Fibroblast of lung (primary cell): ENCODE measurements around the gene TMEM184A. TPM values are rescaled to one million over a fixed set of nuclear protein-coding genes. Genes with fewer than 3 reads are reported as not detected.

Source experiments
- DNase-seq, 2 donors: peaks; one replicate each; pipeline versions ENCODE4 v3.0.0 to v3.0.0-alpha.2; 2010; ENCODE audit warnings: low read depth in 2 of 2
- H2AFZ ChIP-seq: 2 replicates; pipeline ENCODE4 v1.5.1; 2012; ENCODE audit warnings: low read length, control low read depth, inconsistent platforms
- H3K27ac ChIP-seq: 2 replicates; pipeline ENCODE4 v1.5.1; 2011; ENCODE audit warnings: low read length, control low read depth; ENCODE audit not compliant: insufficient read depth
- H3K27me3 ChIP-seq: 2 replicates; pipeline ENCODE4 v1.5.1; 2011; ENCODE audit warnings: mild to moderate bottlenecking, low read length; ENCODE audit not compliant: control insufficient read depth, insufficient read depth
- H3K36me3 ChIP-seq: 2 replicates; pipeline ENCODE4 v1.5.1; 2011; ENCODE audit warnings: low read length; ENCODE audit not compliant: control insufficient read depth, insufficient read depth
- H3K4me1 ChIP-seq: 2 replicates; pipeline ENCODE4 v1.5.1; 2011; ENCODE audit warnings: low read length; ENCODE audit not compliant: control insufficient read depth, insufficient read depth; ENCODE audit errors: extremely low read depth
- H3K4me2 ChIP-seq: 2 replicates; pipeline ENCODE4 v1.5.1; 2011; ENCODE audit warnings: low read length, control low read depth; ENCODE audit not compliant: insufficient read depth; ENCODE audit errors: extremely low read depth
- H3K4me3 ChIP-seq, 4 experiments: fragments of 200-600 bp in 1 of 4; sonication (generic) in 1 of 4; replicated peaks in 1 of 4; 2 replicates each; pipeline ENCODE4 v1.5.1; 2011 to 2016; ENCODE audit warnings: low read length in 4 of 4, low read depth in 3 of 4, mild to moderate bottlenecking in 3 of 4, control low read depth in 2 of 4, inconsistent platforms in 1 of 4, mixed read lengths in 1 of 4; ENCODE audit not compliant: insufficient read depth in 1 of 4; ENCODE audit errors: control extremely low read depth in 1 of 4
- H3K79me2 ChIP-seq: 2 replicates; pipeline ENCODE4 v1.5.1; 2012; ENCODE audit warnings: mild to moderate bottlenecking, low read length, inconsistent platforms; ENCODE audit not compliant: control insufficient read depth, insufficient read depth
- H3K9ac ChIP-seq: 2 replicates; pipeline ENCODE4 v1.5.1; 2011; ENCODE audit warnings: mild to moderate bottlenecking, low read length, control low read depth; ENCODE audit not compliant: insufficient read depth
- H3K9me3 ChIP-seq: 2 replicates; pipeline ENCODE4 v1.5.1; 2012; ENCODE audit warnings: low read depth, low read length; ENCODE audit not compliant: control insufficient read depth, insufficient read depth
- H4K20me1 ChIP-seq: 2 replicates; pipeline ENCODE4 v1.5.1; 2011; ENCODE audit warnings: low read length; ENCODE audit not compliant: control insufficient read depth, insufficient read depth; ENCODE audit errors: extremely low read depth
- CTCF ChIP-seq, 2 donors: IDR thresholded peaks in 1 of 2; conservative IDR thresholded peaks in 1 of 2; 1 replicate in 1 of 2; 2 replicates in 1 of 2; pipeline ENCODE4 v1.5.1; 2011 to 2012; ENCODE audit warnings: low read length in 2 of 2, control low read depth in 1 of 2, inconsistent platforms in 1 of 2, low read depth in 1 of 2, mild to moderate bottlenecking in 1 of 2
- EZH2 ChIP-seq: IDR thresholded peaks from 2 replicates; pipeline ENCODE4 v1.5.1; 2012; ENCODE audit warnings: low read length, control low read depth, mild to moderate bottlenecking; ENCODE audit errors: missing control alignments
- polyA plus RNA-seq, 2 donors: library from polyadenylated mRNA; depleted of rRNA in 1 of 2; stranded (reverse) in 1 of 2; unstranded in 1 of 2; fragments of >200 nt; gene quantifications; 2 replicates each; pipeline ENCODE4 v1.2.1, GENCODE V29; 2011 to 2012; ENCODE audit warnings: missing spikeins in 1 of 2
- total RNA-seq: library from RNA; depleted of rRNA; stranded (reverse); fragments of >200 nt; gene quantifications from 2 replicates; pipeline ENCODE4 v1.2.1, GENCODE V29; 2014

TMEM184A gene
- total and polyA plus RNA-seq, 2 donors (not counting 1 experiment from before 2014, with no cell fraction given): under 0.01 to 0.05 TPM

GRCh38 chr7:1512781-1513656, 43.0 kb downstream of the TMEM184A start:
- DNase-seq: peak; percentile 40 to 85
- Histone ChIP-seq H2AFZ (no peak overlapping the region), H3K9ac (peak overlapping the region; percentile 30), H3K4me2 (peak overlapping the region; percentile 35), H3K36me3 (no peaks in the 10 kb centered on the region), H3K4me1 (peaks cover 5% of the 10 kb centered on the region), H3K27me3 (no peaks in the 10 kb centered on the region), H4K20me1 (no peaks in the 10 kb centered on the region), H3K4me3 (no peak overlapping the region), H3K79me2 (no peaks in the 10 kb centered on the region), H3K9me3 (no peaks in the 10 kb centered on the region), H3K27ac (peak overlapping the region; percentile 16)
- TF ChIP-seq CTCF (conservative IDR thresholded peaks at IDR 0.05 in 1 of 2, IDR thresholded peaks at IDR 0.05 in 1 of 2; ENCODE audit: low read depth in 1 of 2, low read length in 2 of 2) (no peak), EZH2 (no peak)

GRCh38 chr7:1511444-1512422, 44.3 kb downstream of the TMEM184A start:
- Histone ChIP-seq H2AFZ (no peak overlapping the region), H4K20me1 (no peaks in the 10 kb centered on the region), H3K36me3 (no peaks in the 10 kb centered on the region), H3K4me3 (no peak overlapping the region), H3K27me3 (no peaks in the 10 kb centered on the region), H3K9me3 (no peaks in the 10 kb centered on the region), H3K27ac (no peak overlapping the region), H3K9ac (no peak overlapping the region), H3K79me2 (no peaks in the 10 kb centered on the region), H3K4me1 (peaks cover 5% of the 10 kb centered on the region), H3K4me2 (no peak overlapping the region)
- TF ChIP-seq CTCF (conservative IDR thresholded peaks at IDR 0.05 in 1 of 2, IDR thresholded peaks at IDR 0.05 in 1 of 2; ENCODE audit: low read depth in 1 of 2, low read length in 2 of 2): no peak
- DNase-seq: no peak

- TF ChIP-seq CTCF (conservative IDR thresholded peaks at IDR 0.05 in 1 of 2, IDR thresholded peaks at IDR 0.05 in 1 of 2; ENCODE audit: low read depth in 1 of 2, low read length in 2 of 2) (no peak), EZH2 (no peak)
- no peaks in the 10 kb centered on the region for H3K9me3 ChIP-seq
- no peaks in the 10 kb centered on the region for H3K36me3 ChIP-seq
- no peaks in the 10 kb centered on the region for H3K27me3 ChIP-seq
- no peak overlapping the region for H3K4me2 ChIP-seq
- H2AFZ ChIP-seq: no peak overlapping the region
- no peaks in the 10 kb centered on the region for H3K79me2 ChIP-seq
- H3K4me3 ChIP-seq: no peak overlapping the region
- H4K20me1 ChIP-seq: no peaks in the 10 kb centered on the region
- peaks cover 5% of the 10 kb centered on the region for H3K4me1 ChIP-seq
- no peak overlapping the region for H3K9ac ChIP-seq
- DNase-seq: no peak
- H3K27ac ChIP-seq: no peak overlapping the region
Observed at GRCh38 chr7:1510780-1511154, 45.2 kb downstream of the TMEM184A start.
